Measurements from ENCODE around the gene PCIF1.

The PCIF1 gene

DNA sequence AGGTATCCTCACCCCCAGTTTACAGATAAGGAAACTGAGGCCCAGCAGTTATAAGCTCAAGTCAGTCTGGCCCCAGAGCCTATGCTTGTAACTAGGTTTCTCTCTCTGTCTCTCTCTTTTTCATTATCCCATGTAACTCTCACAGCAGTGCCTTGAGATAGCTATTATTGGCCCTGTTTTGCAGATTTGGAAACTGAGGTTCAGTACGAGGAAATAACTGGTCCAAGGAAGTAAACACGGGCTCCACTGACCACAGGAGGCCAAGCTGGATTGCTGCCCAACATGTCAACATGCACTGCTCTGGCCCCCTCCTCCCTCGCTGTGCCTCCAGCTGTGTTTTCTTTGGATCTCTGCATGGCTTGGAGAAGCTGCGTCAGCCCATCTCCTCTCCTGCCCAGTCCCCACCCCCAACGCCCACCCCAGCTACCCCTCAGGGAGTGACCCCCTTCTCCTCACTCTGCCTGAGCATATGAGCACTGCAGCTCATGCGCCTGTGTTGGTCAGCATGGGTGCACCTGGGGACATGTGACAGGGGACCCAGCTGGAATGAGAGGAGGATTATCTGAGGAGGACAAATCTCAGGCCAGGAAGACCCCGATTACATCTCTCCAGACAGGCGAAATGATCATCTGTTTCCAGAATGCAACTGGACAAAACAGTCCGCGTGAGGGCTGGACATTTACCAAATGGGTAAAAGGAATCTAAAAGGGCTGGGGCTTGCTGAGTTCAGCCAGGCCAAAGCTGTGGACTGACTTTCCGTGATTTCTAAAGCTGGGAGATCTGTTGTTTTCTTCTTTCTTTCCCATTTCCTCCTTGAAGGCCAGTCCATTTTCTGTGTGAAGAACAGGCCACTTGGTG lies 14.7 kb upstream of the PCIF1 start:
- no peak overlapping the region for H3K4me3 ChIP-seq (replicated peaks; ENCODE audit: low read depth, low read length)

DNA sequence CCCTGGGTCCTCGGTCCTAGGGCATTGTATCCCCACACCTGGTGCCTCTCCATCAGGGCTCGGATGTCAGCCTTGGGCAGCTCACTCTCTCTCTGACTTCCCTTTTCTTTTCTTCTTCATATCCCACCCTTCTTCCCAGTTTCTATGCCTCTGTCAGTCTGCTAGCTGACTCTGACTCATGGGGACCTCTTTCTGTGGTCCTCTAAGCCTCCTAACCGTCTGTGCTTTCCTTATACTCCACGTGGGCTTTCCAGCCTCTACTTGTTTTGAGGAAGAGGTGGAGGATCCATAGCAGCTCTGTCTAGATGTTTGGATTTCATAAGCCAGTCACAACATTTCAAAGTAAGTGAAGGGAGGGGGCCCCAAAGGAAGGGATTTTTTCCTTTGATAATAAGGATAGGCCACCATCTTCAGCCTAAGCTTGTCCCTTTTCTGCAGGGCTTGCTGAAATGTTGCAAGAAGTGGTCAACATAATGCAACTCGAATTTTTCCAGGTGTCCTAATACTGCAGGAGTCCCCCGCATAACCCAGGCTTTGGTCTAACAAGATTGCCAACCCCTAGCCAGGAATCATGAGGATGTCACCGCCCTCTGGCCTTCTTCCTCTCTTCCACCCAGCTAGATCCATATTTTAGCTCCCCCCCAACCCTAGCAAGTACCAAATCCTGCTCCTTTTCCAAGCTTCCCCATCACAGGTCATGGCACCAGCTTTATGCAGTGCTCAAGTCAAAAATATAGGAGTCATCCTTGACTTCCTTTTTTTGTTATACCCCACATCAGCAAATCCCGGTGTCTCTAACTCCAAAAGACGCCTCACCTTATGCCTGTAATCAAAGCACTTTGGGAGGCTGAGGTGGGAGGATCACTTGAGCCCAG lies 13.8 kb upstream of the PCIF1 start:
- DNase-seq (ENCODE audit: low read depth), result no peak
- TF ChIP-seq, protein P1, sequence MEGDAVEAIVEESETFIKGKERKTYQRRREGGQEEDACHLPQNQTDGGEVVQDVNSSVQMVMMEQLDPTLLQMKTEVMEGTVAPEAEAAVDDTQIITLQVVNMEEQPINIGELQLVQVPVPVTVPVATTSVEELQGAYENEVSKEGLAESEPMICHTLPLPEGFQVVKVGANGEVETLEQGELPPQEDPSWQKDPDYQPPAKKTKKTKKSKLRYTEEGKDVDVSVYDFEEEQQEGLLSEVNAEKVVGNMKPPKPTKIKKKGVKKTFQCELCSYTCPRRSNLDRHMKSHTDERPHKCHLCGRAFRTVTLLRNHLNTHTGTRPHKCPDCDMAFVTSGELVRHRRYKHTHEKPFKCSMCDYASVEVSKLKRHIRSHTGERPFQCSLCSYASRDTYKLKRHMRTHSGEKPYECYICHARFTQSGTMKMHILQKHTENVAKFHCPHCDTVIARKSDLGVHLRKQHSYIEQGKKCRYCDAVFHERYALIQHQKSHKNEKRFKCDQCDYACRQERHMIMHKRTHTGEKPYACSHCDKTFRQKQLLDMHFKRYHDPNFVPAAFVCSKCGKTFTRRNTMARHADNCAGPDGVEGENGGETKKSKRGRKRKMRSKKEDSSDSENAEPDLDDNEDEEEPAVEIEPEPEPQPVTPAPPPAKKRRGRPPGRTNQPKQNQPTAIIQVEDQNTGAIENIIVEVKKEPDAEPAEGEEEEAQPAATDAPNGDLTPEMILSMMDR (IDR thresholded peaks at IDR 0.05; ENCODE audit: low read length, missing control alignments), result no peak
- no peak overlapping the region for H3K4me3 ChIP-seq (replicated peaks; ENCODE audit: low read depth, low read length)

More for the DNA sequence above, 14.7 kb upstream of the PCIF1 start:
- DNase-seq (ENCODE audit: low read depth), result peak; percentile 93
- TF ChIP-seq, protein P1 (IDR thresholded peaks at IDR 0.05; ENCODE audit: low read length, missing control alignments), result no peak

DNA sequence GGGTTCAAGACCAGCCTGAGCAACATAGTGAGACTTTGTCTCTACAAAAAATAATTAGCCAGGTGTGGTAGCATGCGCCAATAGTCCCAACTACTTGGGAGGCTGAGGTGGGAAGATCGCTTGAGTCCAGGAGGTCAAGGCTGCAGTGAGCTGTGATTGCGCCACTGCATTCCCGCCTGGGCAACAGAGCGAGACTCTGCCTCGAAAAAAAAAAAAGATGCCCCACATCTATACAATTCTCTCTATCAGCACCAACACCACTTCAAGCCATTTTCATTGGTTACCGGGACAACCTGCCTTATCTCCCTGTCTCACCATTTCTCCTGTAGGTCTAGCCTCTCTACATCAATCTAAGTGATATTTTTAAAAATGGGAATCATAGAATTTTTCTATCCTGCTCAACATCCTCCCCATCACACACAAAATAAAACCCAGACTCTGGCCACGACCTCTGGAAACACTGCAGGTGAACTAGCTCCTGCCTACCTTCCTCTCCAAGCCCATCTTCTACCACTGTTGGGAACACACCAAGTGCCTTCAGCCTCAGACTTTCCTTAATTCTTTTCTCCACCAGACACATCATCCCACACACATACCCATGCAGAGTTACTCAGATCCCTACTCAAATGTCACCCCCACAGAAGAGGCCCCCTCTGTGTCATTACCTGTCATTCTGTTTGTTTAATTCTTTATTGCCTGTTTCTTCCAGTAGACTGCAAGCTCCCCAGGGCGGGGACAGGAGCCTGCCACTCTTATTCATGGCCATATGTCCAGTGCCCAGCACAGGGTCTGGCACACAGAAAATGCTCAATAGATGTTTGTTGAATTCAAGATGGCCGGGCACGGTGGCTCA lies 12.9 kb upstream of the PCIF1 start:
- TF ChIP-seq, protein P1 (IDR thresholded peaks at IDR 0.05; ENCODE audit: low read length, missing control alignments), result no peak
- DNase-seq (ENCODE audit: low read depth), result no peak
- no peak overlapping the region for H3K4me3 ChIP-seq (replicated peaks; ENCODE audit: low read depth, low read length)

DNA sequence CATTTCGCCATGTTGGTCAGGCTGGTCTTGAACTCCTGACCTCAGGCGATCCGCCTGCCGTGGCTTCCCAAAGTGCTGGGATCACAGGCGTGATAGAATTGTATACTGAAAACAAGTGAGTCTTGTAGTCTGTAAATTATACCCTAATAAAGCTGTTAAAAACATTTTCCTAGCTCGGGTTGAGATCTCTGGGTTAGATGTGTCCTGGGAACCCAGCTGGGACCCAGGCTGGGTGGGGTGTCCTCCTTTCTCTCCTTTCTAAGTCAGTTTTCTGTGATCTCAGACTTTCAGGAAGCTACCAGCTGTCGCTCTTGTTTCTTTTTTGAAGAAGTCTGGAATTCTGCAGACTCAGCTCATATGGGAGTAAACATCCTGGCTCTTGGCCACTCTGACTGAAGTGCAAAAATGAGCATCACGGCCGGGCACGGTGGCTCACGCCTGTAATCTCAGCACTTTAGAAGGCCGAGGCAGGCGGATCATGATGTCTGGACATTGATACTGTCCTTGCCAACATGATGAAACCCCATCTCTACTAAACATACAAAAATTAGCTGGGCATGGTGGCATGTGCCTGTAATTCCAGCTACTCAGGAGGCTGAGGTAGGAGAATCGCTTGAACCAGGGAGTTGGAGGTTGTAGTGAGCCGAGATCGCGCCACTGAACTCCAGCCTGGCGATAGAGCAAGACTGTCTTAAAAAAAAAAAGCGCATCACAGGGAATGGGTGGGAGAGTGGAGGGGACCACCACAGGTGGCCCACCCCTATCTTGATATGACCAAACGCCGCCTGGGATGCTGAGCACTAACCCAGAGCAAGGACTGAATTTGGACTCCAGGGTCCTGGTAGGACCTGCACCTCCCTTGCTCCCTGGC lies 9.9 kb upstream of the PCIF1 start:
- DNase-seq (ENCODE audit: low read depth), result peak; percentile 64
- H3K4me3 ChIP-seq (replicated peaks; ENCODE audit: low read depth, low read length), result no peak overlapping the region
- TF ChIP-seq, protein P1 (IDR thresholded peaks at IDR 0.05; ENCODE audit: low read length, missing control alignments), result no peak

DNA sequence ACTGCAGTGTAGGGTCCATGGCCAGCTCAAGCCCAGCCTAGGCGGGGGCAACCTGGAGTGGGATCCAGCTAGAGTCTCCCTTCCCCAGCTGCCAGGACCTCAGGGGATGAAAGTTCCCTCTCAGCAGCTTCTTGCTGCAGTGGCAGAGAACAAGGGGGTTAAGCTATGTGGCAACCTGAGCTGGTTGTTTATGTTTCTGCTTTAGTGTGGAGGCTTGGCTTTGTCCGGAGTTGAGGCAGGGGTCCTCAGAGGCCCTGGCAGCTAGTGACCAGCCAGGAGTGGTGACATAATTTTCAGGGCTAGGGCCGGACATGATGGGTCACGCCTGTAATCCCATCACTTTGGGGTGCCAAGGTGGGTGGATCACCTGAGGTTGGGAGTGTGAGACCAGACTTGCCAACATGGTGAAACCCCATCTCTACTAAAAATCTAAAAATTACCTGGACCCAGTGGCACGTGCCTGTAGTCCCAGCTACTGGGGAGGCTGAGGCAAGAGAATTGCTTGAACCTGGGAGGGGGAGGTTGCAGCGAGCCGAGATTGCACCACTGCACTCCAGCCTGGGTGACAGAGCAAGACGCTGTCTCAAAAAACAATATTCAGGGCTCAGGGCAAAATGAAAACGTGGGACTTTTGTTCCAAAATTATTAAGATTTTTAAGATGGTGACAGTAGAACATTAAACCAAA lies 8.5 kb upstream of the PCIF1 start:
- no peak overlapping the region for H3K4me3 ChIP-seq (replicated peaks; ENCODE audit: low read depth, low read length)
- TF ChIP-seq, protein P1 (IDR thresholded peaks at IDR 0.05; ENCODE audit: low read length, missing control alignments), result no peak
- DNase-seq (ENCODE audit: low read depth), result no peak
